HFFc6 (cell line): ENCODE data around the gene KCNJ5. TPM values are rescaled to one million over a fixed set of nuclear protein-coding genes. Genes with fewer than 3 reads are reported as not detected.

Source experiments
- DNase-seq: peaks from one replicate; pipeline ENCODE4 v3.0.0-alpha.2; 2018
- H3K27ac Mint-ChIP-seq: 2 replicates; pipeline ENCODE4 v1.8.0; 2020; ENCODE audit warnings: mild to moderate bottlenecking, mixed read lengths
- H3K27me3 Mint-ChIP-seq: 2 replicates; pipeline ENCODE4 v1.8.0; 2021; ENCODE audit warnings: mild to moderate bottlenecking, moderate library complexity, mixed read lengths; ENCODE audit not compliant: insufficient read depth
- H3K36me3 Mint-ChIP-seq: 2 replicates; pipeline ENCODE4 v1.8.0; 2021; ENCODE audit warnings: low read depth, mixed read lengths
- H3K4me1 Mint-ChIP-seq: 2 replicates; pipeline ENCODE4 v1.8.0; 2020; ENCODE audit warnings: low read depth, mixed read lengths
- H3K4me3 Mint-ChIP-seq: 2 replicates; pipeline ENCODE4 v1.8.0; 2020; ENCODE audit warnings: mild to moderate bottlenecking, moderate library complexity, mixed read lengths
- H3K9me3 Mint-ChIP-seq: 2 replicates; pipeline ENCODE4 v1.8.0; 2020; ENCODE audit warnings: mild to moderate bottlenecking, mixed read lengths
- CTCF ChIP-seq: fragments of 200-600 bp; sonication (generic); IDR thresholded peaks from 2 replicates; pipeline ENCODE4 v1.5.0; 2021; ENCODE audit warnings: antibody characterized with exemption, mild to moderate bottlenecking
- total RNA-seq, 6 experiments: library from RNA; stranded (reverse); fragmentation: NEBNext Ultra II Directional; extraction: Animal tissue kit (Norgen Biotek cat#: 25700); gene quantifications; 2 replicates in 1 of 6; 3 replicates in 5 of 6; pipeline ENCODE4 v1.2.3, GENCODE V29; 2021

Gene KCNJ5
- total RNA-seq, 6 experiments from 2014 or later: not detected

DNA sequence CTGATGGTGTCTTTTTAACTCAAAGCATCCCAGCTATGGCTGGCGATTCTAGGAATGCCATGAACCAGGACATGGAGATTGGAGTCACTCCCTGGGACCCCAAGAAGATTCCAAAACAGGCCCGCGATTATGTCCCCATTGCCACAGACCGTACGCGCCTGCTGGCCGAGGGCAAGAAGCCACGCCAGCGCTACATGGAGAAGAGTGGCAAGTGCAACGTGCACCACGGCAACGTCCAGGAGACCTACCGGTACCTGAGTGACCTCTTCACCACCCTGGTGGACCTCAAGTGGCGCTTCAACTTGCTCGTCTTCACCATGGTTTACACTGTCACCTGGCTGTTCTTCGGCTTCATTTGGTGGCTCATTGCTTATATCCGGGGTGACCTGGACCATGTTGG, 20.1 kb downstream of the KCNJ5 start:
- H3K27ac Mint-ChIP-seq: no peak overlapping the region
- DNase-seq: no peak
- peaks cover 31% of the 10 kb centered on the region for H3K4me1 Mint-ChIP-seq
- H3K36me3 Mint-ChIP-seq: peaks cover 6% of the 10 kb centered on the region
- H3K4me3 Mint-ChIP-seq: no peak overlapping the region
- peaks cover 33% of the 10 kb centered on the region for H3K27me3 Mint-ChIP-seq
- H3K9me3 Mint-ChIP-seq: peaks cover 7% of the 10 kb centered on the region
- no peak for TF ChIP-seq CTCF

- Mint-ChIP-seq H3K4me1 (peaks cover 28% of the 10 kb centered on the region), H3K9me3 (peaks cover 7% of the 10 kb centered on the region)
- no peak for DNase-seq
Measured at GRCh38 chr11:128911701-128912100, 20.5 kb downstream of the KCNJ5 start.

GRCh38 chr11:128913806-128914205, 22.6 kb downstream of the KCNJ5 start:
- no peak for TF ChIP-seq CTCF
- no peak for DNase-seq
- Mint-ChIP-seq H3K27me3 (peaks cover 42% of the 10 kb centered on the region), H3K4me1 (peaks cover 9% of the 10 kb centered on the region), H3K36me3 (peaks cover 6% of the 10 kb centered on the region), H3K4me3 (no peak overlapping the region), H3K9me3 (peaks cover 7% of the 10 kb centered on the region), H3K27ac (no peak overlapping the region)

More at GRCh38 chr11:128911701-128912100, 20.5 kb downstream of the KCNJ5 start:
- Mint-ChIP-seq H3K27me3 (peaks cover 33% of the 10 kb centered on the region), H3K27ac (no peak overlapping the region), H3K36me3 (peaks cover 6% of the 10 kb centered on the region), H3K4me3 (no peak overlapping the region)
- no peak for TF ChIP-seq CTCF

GRCh38 chr11:128914216-128915148, 23.3 kb downstream of the KCNJ5 start:
- Mint-ChIP-seq H3K27ac (no peak overlapping the region), H3K4me1 (peaks cover 2% of the 10 kb centered on the region), H3K36me3 (peaks cover 6% of the 10 kb centered on the region), H3K27me3 (peaks cover 42% of the 10 kb centered on the region), H3K9me3 (peaks cover 7% of the 10 kb centered on the region), H3K4me3 (no peak overlapping the region)
- no peak for TF ChIP-seq CTCF
- DNase-seq: no peak

- peaks cover 7% of the 10 kb centered on the region for H3K9me3 Mint-ChIP-seq
- no peak for TF ChIP-seq CTCF
- no peak overlapping the region for H3K4me3 Mint-ChIP-seq
- no peak for DNase-seq
- H3K27me3 Mint-ChIP-seq: peaks cover 46% of the 10 kb centered on the region
- H3K27ac Mint-ChIP-seq: no peak overlapping the region
- H3K36me3 Mint-ChIP-seq: peaks cover 6% of the 10 kb centered on the region
- no peaks in the 10 kb centered on the region for H3K4me1 Mint-ChIP-seq
Measured at GRCh38 chr11:128915149-128915521, 24.0 kb downstream of the KCNJ5 start.
